GM21528 (cell line): ENCODE data around the gene RMP24.

Experiments
- ATAC-seq: cut with Tn5 transposase; IDR thresholded peaks from one replicate; pipeline ENCODE4 v1.9.1; 2021; ENCODE audit warnings: mild to moderate bottlenecking, moderate library complexity; ENCODE audit not compliant: unreplicated experiment, low FRiP score

The RMP24 gene

GRCh38 chr18:35972197-35973000 is at the start of gene RMP24:
Gene RMP24, plus strand, starts transcription at chr18:35972679.
- peak; percentile 92 for ATAC-seq

- no peak for ATAC-seq
Measured at GRCh38 chr18:35923939-35924684, 48.4 kb upstream of the RMP24 start.

- ATAC-seq: no peak
Measured at GRCh38 chr18:35926884-35927283, 45.6 kb upstream of the RMP24 start.

GRCh38 chr18:35927430-35927829 is 45.0 kb upstream of the RMP24 start:
- ATAC-seq: no peak

- ATAC-seq: no peak
Measured at GRCh38 chr18:35933982-35934381, 38.5 kb upstream of the RMP24 start.

- ATAC-seq: no peak
Measured at GRCh38 chr18:35934891-35935290, 37.6 kb upstream of the RMP24 start.

- no peak for ATAC-seq
Measured at GRCh38 chr18:35935805-35936204, 36.7 kb upstream of the RMP24 start.

- ATAC-seq: no peak
Measured at GRCh38 chr18:35936951-35937350, 35.5 kb upstream of the RMP24 start.

- ATAC-seq: no peak
Measured at GRCh38 chr18:35938158-35938557, 34.3 kb upstream of the RMP24 start.

GRCh38 chr18:35938562-35938961 is 33.9 kb upstream of the RMP24 start:
- no peak for ATAC-seq

GRCh38 chr18:35939138-35939537 is 33.3 kb upstream of the RMP24 start:
- ATAC-seq: no peak

GRCh38 chr18:35941299-35941698 is 31.2 kb upstream of the RMP24 start:
- no peak for ATAC-seq

- ATAC-seq: no peak
Measured at GRCh38 chr18:35942133-35942532, 30.3 kb upstream of the RMP24 start.

- ATAC-seq: no peak
Measured at GRCh38 chr18:35942661-35943060, 29.8 kb upstream of the RMP24 start.

- no peak for ATAC-seq
Measured at GRCh38 chr18:35948080-35948479, 24.4 kb upstream of the RMP24 start.

- ATAC-seq: no peak
Measured at GRCh38 chr18:35949090-35949489, 23.4 kb upstream of the RMP24 start.

- peak; percentile 66 for ATAC-seq
Measured at GRCh38 chr18:35949903-35950627, 22.4 kb upstream of the RMP24 start.

GRCh38 chr18:35950628-35950982 is 21.9 kb upstream of the RMP24 start:
- no peak for ATAC-seq

- no peak for ATAC-seq
Measured at GRCh38 chr18:35953688-35954087, 18.8 kb upstream of the RMP24 start.

- no peak for ATAC-seq
Measured at GRCh38 chr18:35956226-35956625, 16.3 kb upstream of the RMP24 start.

GRCh38 chr18:35962320-35962719 is 10.2 kb upstream of the RMP24 start:
- no peak for ATAC-seq
